ENCODE data around the gene AUTS2. TPM values are rescaled to one million over a fixed set of nuclear protein-coding genes. Genes with fewer than 3 reads are reported as not detected.
"Not testable (repeated sequence)": the region's sequence is repeated elsewhere in the genome, so short reads cannot be mapped to it uniquely, and the experiment has no call there.

Gene AUTS2
- polyA plus RNA-seq, 1 donor, result 110 TPM

- DNase-seq, result no peak
Measured at GRCh38 chr7:70630440-70630817, 1032.2 kb downstream of the AUTS2 start.

DNA sequence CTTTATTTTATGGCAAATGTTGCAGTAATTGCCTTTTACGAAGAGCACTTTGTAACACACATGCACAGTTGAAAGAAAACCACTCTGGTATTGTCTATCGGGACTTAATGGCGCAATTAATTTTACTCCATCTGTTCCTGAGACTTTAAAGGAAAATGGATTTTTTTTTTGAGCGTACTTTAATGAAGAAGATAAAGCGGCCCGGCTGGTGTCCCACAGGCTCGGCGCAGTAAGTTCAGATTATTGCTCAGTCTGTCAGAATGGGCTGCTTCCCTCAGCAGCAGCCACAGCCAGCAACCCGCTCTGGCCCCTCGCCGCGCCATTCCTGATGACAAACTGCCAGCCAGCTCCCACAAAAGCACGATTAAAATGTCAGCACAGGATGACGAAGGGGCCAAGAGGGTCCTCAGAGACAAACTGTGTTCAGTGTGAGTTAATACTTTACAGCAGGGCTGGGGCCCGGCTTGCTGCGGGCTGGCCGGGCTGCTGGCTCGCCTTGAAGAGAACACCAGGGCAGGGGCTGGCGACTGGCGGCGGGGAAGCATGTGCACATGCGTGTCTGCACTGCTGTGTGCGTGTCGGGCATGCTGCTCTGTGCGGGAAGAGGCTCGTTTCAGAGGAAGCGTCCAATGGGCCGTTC, 1032.7 kb downstream of the AUTS2 start:
- peak; percentile 90 for DNase-seq

DNA sequence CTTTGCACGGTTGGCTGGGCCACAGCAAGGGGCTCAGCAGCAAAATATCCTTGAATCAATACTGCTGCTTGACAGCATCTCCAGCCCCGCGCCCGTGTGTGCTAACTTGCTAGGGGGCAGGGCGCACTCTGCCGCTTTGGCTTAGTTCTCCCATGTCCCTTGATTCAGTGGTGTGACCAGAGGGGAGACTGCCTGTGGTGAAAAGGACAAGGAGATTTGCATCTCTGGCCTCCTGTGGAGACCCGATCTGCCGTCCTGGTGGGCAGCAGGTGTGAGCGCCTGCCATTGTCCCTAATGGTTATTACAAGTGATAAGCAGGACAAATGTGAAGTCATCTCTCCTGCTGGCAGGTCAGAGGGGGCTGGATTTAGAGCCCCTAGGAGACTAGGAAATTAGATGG, 1033.4 kb downstream of the AUTS2 start:
- DNase-seq, result no peak

DNA sequence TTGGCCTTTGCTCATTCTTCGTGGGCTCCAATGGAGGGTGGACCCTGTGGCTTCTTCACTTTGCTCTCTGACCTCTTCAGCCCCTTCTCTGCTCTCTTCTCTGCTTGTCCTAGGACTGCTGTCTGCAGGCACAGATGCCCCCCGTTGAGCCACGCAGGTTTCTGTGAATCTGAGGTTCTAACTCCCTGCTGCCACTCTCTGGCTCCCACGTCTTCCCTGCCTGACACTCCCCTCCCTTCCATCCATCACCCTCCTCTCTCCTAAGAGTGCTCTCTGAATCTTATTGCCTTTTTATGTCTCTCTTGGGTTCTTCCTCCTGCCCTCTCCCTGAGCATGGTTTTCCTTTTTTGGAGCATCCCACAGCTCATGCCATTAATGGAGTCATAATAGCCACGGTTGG, 1034.1 kb downstream of the AUTS2 start:
- DNase-seq, result no peak

GRCh38 chr7:70634071-70634470, 1035.8 kb downstream of the AUTS2 start:
- no peak for DNase-seq

DNA sequence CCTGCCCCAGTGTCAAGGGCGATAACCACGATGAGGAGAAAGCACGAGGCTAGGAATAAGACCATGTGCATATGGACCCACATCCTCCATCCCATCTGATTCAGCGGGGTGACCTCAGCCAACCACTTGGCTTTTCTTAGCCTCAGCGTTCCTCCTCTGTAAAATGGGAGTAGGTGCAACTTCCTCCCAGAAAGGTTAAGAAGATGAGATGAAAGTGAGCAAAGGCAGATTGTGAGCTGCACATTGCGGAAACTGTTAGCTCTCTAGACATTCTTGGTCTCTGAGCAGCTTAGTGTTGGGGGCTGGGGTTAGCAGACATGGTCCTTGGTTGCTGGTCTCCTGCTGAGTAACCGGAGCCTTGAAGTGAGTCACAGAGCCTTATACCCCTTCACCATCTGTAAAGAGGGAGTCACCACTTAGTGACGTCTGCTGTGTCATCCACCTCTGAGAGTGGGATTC, 1036.4 kb downstream of the AUTS2 start:
- DNase-seq, result no peak

GRCh38 chr7:70635633-70636032, 1037.4 kb downstream of the AUTS2 start:
- DNase-seq, result no peak

DNA sequence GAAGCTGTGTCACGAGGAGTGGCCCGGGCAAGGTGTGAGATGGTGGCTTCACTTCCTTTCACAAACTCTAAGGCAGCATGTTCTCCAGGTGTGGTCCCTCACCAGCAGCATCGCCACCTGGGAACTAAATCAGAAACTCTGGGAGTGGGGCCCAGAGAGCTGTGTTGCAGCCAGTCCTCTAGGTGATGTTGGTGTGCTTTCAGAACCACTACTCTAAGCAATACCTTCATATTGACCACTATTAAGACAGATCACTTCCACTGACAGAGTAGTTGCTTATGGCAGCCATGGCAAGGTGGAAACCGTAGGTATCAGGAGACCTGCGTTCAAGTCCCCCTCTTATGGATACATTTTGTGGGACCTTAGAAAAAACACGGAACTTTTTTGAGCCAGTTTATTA, 1037.9 kb downstream of the AUTS2 start:
- DNase-seq, result no peak

DNA sequence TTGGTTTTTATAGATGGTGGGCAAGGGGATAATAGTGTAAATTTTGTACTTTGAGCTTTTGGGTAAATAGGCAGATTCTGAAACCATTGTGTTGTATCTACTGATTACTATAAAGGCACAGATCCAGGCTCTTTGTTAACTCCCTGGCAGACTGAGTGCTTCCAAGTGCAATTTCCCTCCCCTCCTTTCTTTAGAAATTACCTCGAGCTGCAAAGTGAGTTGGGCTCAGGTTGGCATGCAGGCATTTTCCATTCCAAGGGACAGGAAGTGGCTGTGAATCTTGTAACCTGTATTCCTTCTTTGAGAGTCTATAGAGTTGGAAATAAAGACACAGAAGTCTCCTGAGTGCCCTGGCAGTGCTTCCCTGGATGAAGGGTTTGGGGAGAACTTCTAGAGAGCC, 1039.5 kb downstream of the AUTS2 start:
- no peak for DNase-seq

DNA sequence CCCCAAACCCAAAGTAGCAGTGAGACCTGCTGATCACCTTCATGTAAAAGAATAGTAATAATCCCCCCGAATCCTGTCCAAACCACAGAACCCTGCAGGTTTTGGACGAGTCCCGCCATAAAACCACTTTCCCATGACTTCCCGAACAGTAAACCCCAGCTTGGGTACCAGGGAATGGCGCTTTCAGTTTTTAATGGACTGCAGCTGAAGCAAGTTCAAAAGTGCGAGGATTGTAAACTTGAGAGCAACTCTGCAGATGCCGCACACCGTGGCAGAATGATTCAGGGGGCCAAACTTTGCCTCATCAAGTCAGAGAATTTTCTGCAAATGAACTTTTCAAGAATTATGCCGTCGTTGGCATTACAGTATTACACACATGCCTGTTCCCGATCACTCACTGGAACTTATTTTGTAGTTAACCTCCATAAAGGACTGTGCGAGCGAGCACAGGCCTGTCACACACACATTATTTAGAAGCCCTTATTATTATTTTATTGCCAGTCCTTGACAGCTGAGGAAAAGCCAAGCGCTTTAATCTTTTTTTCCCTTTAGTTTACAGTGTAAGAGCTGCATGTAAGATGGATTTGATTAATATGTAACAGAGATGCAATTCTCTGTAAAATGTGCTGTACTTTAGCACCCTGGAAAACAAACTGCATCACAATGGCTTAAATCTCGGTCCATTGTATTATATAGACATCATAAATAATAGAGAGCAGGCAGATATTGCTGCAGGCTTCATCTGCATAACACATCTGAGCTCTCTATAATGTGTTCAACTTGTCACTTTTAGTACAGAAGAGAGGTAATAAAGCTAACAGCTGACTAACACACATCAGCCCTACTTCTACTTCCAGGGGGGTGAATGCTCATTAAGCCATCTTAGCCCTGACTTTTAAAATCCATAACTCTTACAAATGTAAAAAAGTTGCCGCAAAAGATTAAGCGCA, 1040.2 kb downstream of the AUTS2 start:
- DNase-seq, result peak; percentile 63

DNA sequence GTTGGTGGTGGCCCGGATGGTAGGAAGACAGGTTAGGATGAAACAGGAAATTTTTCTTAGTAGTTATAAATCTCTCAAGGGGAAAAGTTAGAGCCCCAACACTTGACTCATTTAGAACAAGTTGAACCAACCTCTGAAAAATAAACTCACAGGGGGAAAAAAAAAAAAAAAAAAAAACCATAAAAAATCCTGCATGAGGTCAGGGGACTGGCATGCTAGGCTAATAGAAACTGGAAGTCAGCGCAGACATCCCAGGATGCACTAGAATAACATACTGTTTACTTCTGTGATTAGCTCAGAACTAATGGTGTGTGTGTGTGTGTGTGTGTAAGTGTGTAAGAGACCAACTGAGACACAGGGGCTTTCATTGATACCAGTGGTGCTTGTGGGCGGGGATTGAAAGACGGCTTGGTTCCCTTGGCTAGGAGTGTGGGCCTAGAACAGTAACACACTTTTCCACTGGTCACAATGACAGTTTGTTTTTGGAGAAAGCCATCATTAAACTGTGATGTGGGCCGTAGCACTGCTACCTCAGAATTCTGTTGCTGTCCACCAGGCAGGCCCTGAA, 1042.1 kb downstream of the AUTS2 start:
- DNase-seq, result no peak

DNA sequence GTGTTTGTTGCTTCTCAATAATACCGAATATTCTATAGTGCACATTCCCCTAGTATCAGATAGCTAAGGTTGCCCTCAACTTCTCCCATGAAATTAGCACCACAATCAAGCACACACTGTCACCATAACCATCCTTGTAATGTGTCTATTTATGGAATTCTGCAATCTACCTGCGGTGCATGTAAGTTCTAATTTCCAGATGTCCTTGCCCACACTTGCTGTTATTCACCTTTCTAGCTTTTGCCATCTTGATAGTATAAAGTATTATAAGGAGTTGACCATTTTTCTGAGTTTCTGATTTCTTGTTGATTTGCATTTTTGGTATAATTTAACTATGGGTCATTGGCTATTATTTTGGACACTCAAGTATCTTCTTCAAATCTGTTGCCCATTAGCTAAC, 1043.6 kb downstream of the AUTS2 start:
- no peak for DNase-seq

DNA sequence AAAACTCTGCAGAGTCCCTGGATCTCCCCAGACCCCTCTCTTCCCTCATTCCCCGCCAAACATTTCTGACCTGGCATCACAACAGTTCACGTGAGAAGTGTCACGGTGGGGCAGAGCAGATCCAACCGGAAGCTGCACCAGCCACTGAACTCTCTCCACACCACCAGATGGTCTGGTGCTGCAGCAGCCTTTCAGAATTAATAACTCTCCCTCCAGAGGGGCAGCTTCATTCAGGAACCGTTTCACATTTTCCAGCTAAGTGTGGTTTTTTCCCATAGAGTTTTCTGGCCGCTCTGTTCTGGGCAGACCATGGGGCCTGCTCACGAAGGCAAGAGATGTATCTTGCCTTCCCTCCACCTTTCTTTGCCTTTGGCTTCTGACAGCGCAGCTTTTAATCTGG, 1047.0 kb downstream of the AUTS2 start:
- no peak for DNase-seq

DNA sequence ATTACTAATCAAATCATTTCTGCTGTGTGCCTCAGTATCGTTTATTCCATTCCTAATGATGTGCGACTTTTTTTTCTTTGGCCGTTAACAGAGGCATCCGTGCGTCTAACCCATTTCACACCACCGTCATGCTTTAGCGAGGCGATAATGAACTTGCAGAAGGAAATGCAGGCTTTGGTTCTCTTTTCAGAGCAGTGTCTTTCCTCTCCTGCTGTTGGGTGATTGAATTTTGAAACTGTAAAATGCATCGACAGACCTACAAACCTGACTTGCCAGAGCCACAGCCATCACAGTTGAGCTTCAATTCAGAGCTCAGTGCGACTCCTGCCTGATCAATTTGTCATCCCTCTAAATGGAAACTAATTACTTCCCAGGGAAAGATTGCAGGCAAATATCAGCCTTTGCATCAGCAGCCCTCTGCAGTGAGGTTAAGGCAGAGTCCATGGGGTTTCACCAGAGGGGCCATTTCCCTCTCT, 1047.6 kb downstream of the AUTS2 start:
- DNase-seq, result no peak

- no peak for DNase-seq
Measured at GRCh38 chr7:70646536-70647248, 1048.4 kb downstream of the AUTS2 start.

GRCh38 chr7:70647801-70648498, 1049.7 kb downstream of the AUTS2 start:
- DNase-seq, result no peak

DNA sequence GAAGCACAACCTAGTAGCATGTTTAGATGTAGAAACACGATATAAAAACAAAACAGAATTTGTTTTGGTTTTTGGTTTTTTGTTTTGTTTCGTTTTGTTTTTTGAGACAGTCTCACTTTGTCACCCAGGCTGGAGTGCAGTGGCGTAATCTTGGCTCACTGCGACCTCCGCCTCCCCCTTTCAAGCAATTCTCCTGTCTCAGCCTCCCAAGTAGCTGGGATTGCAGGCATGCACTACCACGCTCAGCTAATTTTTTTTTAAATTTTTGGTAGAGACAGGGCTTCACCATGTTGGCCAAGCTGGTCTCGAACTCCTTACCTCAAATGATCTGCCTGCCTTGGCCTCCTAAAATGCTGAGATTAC, 1050.2 kb downstream of the AUTS2 start:
- not testable (repeated sequence) for DNase-seq

- DNase-seq, result no peak
Measured at GRCh38 chr7:70649323-70649722, 1051.0 kb downstream of the AUTS2 start.

- no peak for DNase-seq
Measured at GRCh38 chr7:70654146-70654545, 1055.9 kb downstream of the AUTS2 start.

GRCh38 chr7:70654979-70655378, 1056.7 kb downstream of the AUTS2 start:
- no peak for DNase-seq

DNA sequence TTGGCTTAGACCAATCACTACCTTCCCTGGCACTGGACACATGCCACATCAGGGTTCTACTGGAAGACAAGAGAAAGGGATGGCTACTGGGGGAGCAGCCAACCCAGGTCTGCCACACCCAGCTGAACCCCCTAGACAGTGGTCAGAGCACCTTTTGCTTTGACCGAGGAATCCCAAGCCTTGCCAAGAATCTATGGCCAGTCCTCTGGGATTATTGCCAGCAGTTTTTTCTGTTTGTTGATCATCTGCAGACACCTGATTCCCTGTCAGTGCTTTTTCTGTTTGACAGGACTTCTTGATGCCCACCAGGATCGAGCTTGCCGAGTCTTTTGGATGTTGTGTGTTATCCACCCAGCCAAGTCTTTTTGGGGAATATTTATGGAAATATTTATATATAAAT, 1057.4 kb downstream of the AUTS2 start:
- DNase-seq, result no peak

DNA sequence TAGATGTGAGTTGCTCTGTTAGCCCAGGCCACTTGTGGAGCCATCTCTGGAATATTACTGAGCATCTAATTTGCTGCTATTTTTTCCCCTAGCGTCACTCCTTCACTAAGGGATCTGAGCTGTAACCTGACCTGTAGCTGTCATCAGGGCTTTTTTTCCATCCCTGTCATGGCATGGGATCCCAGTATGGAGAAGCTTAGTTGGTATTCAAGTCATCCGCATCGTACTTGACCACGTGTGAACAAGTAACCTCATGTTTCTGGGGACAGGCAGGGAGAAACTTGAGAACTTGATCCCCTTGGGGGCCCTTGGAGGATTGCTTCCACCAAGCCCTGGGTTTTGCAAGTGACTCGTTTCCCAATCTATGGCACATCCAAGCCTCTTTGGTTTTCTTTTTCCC, 1059.3 kb downstream of the AUTS2 start:
- DNase-seq, result no peak

All from left kidney (tissue), 2 donors.